ENCODE results near the gene SPC24.
"Not testable (repeated sequence)": the region's sequence is repeated elsewhere in the genome, so short reads cannot be mapped to it uniquely, and the experiment has no call there.

The SPC24 gene

GRCh38 chr19:11164296-11164695 is 8.7 kb upstream of the SPC24 start:
- CTCF ChIA-PET, result interaction anchor here (0.7 to 1.1 kb wide), 2 partner anchors 21 to 38 kb away, joined by 3 read pairs; no protein-coding TSS in a partner anchor
- no peak for TF ChIP-seq FOXM1 (IDR thresholded peaks at IDR 0.05; ENCODE audit: borderline replicate concordance)
- no peak for TF ChIP-seq HDGF (IDR thresholded peaks at IDR 0.05; ENCODE audit: borderline replicate concordance)
- TF ChIP-seq FOXK2 (IDR thresholded peaks at IDR 0.05), result no peak
- no peak for TF ChIP-seq ARNT (IDR thresholded peaks at IDR 0.05)
- no peak for TF ChIP-seq NFRKB (IDR thresholded peaks at IDR 0.05)
- TF ChIP-seq PKNOX1 (IDR thresholded peaks at IDR 0.05), result no peak
- no peak for TF ChIP-seq LEF1 (IDR thresholded peaks at IDR 0.05; ENCODE audit: borderline replicate concordance)

GRCh38 chr19:11160440-11160768 is 4.8 kb upstream of the SPC24 start:
- CTCF ChIA-PET; POLR2A ChIA-PET; DNase-seq (ENCODE audit: extremely low spot score): not testable (repeated sequence)

More at GRCh38 chr19:11164296-11164695, 8.7 kb upstream of the SPC24 start:
- POLR2A ChIA-PET, result interaction anchor here (1.9 kb wide), 1 partner anchor 9 kb away, joined by 5 read pairs; the partner anchor contains the start of gene SPC24
- no peak for DNase-seq (ENCODE audit: extremely low spot score)

- POLR2A ChIA-PET, result no interaction called here
- TF ChIP-seq HDGF (IDR thresholded peaks at IDR 0.05; ENCODE audit: borderline replicate concordance), result no peak
- TF ChIP-seq SUZ12 (IDR thresholded peaks at IDR 0.05), result no peak
- no peak for TF ChIP-seq NFRKB (IDR thresholded peaks at IDR 0.05)
- TF ChIP-seq SP1 (IDR thresholded peaks at IDR 0.05), result no peak
- no peak for TF ChIP-seq ARNT (IDR thresholded peaks at IDR 0.05)
- TF ChIP-seq ELF4 (IDR thresholded peaks at IDR 0.05), result no peak
- no peak for TF ChIP-seq L3MBTL2 (conservative IDR thresholded peaks at IDR 0.05)
- no peak for TF ChIP-seq FOXK2 (IDR thresholded peaks at IDR 0.05)
- no peak for TF ChIP-seq TARDBP (IDR thresholded peaks at IDR 0.05)
- CTCF ChIA-PET, result no interaction called here
- no peak for DNase-seq (ENCODE audit: extremely low spot score)
Observed at GRCh38 chr19:11159598-11160439, 4.2 kb upstream of the SPC24 start.

DNA sequence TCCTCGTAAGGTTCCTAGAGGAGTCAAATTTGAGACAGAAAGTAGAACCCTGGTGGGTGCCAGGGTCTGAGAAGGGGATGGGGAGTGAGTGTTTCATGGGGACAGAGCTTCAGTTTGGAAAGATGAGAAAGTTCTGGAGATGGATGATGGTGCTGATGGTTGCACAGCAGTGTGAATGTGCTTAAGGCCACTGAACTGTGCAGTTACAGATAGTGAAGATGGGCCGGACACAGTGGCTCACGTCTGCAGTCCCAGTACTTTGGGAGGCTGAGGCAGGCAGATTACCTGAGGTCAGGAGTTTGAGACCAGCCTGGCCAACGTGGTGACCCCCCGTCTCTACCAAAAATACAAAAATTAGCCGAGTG is 917 bp downstream of the SPC24 start:
- DNase-seq (ENCODE audit: extremely low spot score), result no peak
- ChIA-PET POLR2A (interaction anchor here (0.6 to 3.8 kb wide), 5 partner anchors 9 to 32 kb away, joined by 3 to 26 read pairs (median 5); no protein-coding TSS in a partner anchor), CTCF (no interaction called here)
- TF ChIP-seq LEF1 (IDR thresholded peaks at IDR 0.05; ENCODE audit: borderline replicate concordance), result no peak
- no peak for TF ChIP-seq ARNT (IDR thresholded peaks at IDR 0.05)
- no peak for TF ChIP-seq HDGF (IDR thresholded peaks at IDR 0.05; ENCODE audit: borderline replicate concordance)
- no peak for TF ChIP-seq FOXM1 (IDR thresholded peaks at IDR 0.05; ENCODE audit: borderline replicate concordance)
- no peak for TF ChIP-seq CTBP1 (IDR thresholded peaks at IDR 0.05; ENCODE audit: borderline replicate concordance)
- TF ChIP-seq FOXA1 (IDR thresholded peaks at IDR 0.05), result no peak
- no peak for TF ChIP-seq TARDBP (IDR thresholded peaks at IDR 0.05)
- TF ChIP-seq FOXK2 (IDR thresholded peaks at IDR 0.05), result no peak
- no peak for TF ChIP-seq PKNOX1 (IDR thresholded peaks at IDR 0.05)
- TF ChIP-seq ELF4 (IDR thresholded peaks at IDR 0.05), result no peak
- TF ChIP-seq NFRKB (IDR thresholded peaks at IDR 0.05), result no peak
- no peak for TF ChIP-seq SUZ12 (IDR thresholded peaks at IDR 0.05)

GRCh38 chr19:11152318-11153062 is 3.1 kb downstream of the SPC24 start:
- ChIA-PET CTCF (no interaction called here), POLR2A (interaction anchor here (1.5 kb wide), 1 partner anchor 45 kb away, joined by 4 read pairs; no protein-coding TSS in a partner anchor)
- DNase-seq (ENCODE audit: extremely low spot score), result no peak
- no peak for TF ChIP-seq FOXM1 (IDR thresholded peaks at IDR 0.05; ENCODE audit: borderline replicate concordance)
- no peak for TF ChIP-seq BHLHE40 (IDR thresholded peaks at IDR 0.05; ENCODE audit: borderline replicate concordance)
- TF ChIP-seq CTBP1 (IDR thresholded peaks at IDR 0.05; ENCODE audit: borderline replicate concordance), result no peak
- TF ChIP-seq ZNF384 (IDR thresholded peaks at IDR 0.05), result no peak
- no peak for TF ChIP-seq SUZ12 (IDR thresholded peaks at IDR 0.05)
- no peak for TF ChIP-seq SP1 (IDR thresholded peaks at IDR 0.05)
- TF ChIP-seq ARNT (IDR thresholded peaks at IDR 0.05), result no peak
- TF ChIP-seq FOXK2 (IDR thresholded peaks at IDR 0.05), result no peak
- TF ChIP-seq TARDBP (IDR thresholded peaks at IDR 0.05), result no peak
- no peak for TF ChIP-seq FOXA1 (IDR thresholded peaks at IDR 0.05)
- TF ChIP-seq NFRKB (IDR thresholded peaks at IDR 0.05), result no peak
- no peak for TF ChIP-seq ELF4 (IDR thresholded peaks at IDR 0.05)
- TF ChIP-seq L3MBTL2 (conservative IDR thresholded peaks at IDR 0.05), result no peak
- no peak for TF ChIP-seq PKNOX1 (IDR thresholded peaks at IDR 0.05)
- no peak for TF ChIP-seq HDGF (IDR thresholded peaks at IDR 0.05; ENCODE audit: borderline replicate concordance)
- no peak for TF ChIP-seq LEF1 (IDR thresholded peaks at IDR 0.05; ENCODE audit: borderline replicate concordance)

GRCh38 chr19:11151181-11151580 is 4.4 kb downstream of the SPC24 start:
- TF ChIP-seq NFRKB (IDR thresholded peaks at IDR 0.05), result no peak
- no peak for TF ChIP-seq FOXM1 (IDR thresholded peaks at IDR 0.05; ENCODE audit: borderline replicate concordance)
- no peak for TF ChIP-seq ZNF384 (IDR thresholded peaks at IDR 0.05)
- no peak for TF ChIP-seq LEF1 (IDR thresholded peaks at IDR 0.05; ENCODE audit: borderline replicate concordance)
- no peak for TF ChIP-seq BHLHE40 (IDR thresholded peaks at IDR 0.05; ENCODE audit: borderline replicate concordance)
- no peak for TF ChIP-seq FOXA1 (IDR thresholded peaks at IDR 0.05)
- no peak for TF ChIP-seq SUZ12 (IDR thresholded peaks at IDR 0.05)
- no peak for TF ChIP-seq SP1 (IDR thresholded peaks at IDR 0.05)
- no peak for TF ChIP-seq ARNT (IDR thresholded peaks at IDR 0.05)
- no peak for TF ChIP-seq CTBP1 (IDR thresholded peaks at IDR 0.05; ENCODE audit: borderline replicate concordance)
- TF ChIP-seq TARDBP (IDR thresholded peaks at IDR 0.05), result no peak
- no peak for TF ChIP-seq HDGF (IDR thresholded peaks at IDR 0.05; ENCODE audit: borderline replicate concordance)
- TF ChIP-seq ELF4 (IDR thresholded peaks at IDR 0.05), result no peak
- no peak for TF ChIP-seq PKNOX1 (IDR thresholded peaks at IDR 0.05)
- TF ChIP-seq L3MBTL2 (conservative IDR thresholded peaks at IDR 0.05), result no peak
- no peak for TF ChIP-seq FOXK2 (IDR thresholded peaks at IDR 0.05)
- ChIA-PET CTCF (no interaction called here), POLR2A (no interaction called here)
- DNase-seq (ENCODE audit: extremely low spot score), result no peak
